Measurements from ENCODE around the gene FGGY.
"Not testable (repeated sequence)": the region's sequence is repeated elsewhere in the genome, so short reads cannot be mapped to it uniquely, and the experiment has no call there.

The FGGY gene

DNA sequence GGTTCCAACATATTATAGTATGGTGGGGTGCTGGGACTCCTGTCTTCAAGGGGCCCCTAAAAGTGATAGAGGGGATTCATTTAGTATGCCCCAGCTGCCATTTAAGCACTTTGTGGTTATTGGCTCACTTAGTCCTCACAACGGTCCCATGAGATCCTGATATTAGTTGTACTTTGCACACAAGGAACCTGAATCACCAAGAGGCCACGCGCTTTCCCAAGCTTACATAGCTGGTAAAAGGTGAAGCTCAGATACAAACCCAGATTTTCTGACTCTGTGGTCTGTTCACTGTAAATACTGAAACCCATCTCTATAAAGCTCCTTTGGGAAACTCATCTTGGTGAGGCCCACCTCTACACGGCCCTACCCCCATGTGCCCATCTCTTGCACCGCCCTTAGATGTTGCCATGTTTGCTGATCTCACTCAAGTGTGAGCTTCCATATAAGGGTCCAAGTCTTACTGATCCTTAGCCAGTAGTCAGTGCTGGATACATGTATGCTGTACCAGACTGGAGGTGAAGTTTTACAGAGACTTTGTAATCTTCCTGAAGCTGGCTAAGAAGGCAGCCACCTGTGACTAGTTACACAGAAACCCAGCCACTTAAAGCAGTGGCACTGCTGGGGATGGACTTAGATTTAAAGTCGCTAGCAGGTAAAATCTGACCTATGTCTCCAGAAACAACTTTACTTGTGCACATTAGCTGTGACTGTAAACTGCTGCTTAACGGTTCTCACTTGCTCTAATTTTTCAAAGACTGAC, 393.5 kb downstream of the FGGY start:
- DNase-seq, result no peak

DNA sequence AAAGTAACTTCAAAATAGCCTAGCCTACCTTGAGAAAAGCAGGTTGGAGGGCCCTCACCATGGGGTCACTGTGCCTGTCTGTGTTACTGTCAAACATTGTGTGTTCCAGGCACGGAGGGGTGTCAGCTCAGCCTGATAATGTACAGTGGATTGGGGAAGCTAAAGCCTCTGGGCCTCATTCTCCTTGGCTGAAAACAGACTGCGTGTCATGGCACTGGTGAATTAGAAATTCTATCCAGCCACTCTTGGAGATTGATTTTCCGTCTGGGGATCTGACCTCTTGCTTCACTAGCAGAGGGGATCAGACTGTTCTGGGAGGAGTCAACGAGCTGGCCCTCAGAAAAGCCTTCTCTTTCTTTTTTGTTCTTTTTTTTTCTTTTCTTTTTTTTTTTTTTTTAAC, 394.4 kb downstream of the FGGY start:
- DNase-seq, result no peak

DNA sequence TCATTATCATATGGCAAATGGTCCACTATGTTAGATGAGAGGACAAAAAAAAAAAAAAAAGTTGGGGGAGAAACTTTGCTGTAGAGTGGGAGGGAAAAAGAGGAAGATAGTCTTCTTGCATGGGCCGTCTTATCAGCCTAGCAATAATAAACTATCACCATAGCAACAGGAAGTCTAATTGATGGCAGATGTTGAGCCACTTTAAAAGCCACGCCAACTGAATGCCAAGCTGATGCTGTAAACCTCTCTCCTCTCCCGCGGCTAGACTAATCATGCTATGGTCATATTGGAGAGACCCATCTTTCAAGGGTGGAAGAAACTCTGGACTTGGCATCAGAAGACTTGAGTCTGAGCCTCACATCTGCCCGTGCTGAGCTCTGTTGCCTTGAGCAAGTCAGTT, 395.7 kb downstream of the FGGY start:
- DNase-seq, result no peak

DNA sequence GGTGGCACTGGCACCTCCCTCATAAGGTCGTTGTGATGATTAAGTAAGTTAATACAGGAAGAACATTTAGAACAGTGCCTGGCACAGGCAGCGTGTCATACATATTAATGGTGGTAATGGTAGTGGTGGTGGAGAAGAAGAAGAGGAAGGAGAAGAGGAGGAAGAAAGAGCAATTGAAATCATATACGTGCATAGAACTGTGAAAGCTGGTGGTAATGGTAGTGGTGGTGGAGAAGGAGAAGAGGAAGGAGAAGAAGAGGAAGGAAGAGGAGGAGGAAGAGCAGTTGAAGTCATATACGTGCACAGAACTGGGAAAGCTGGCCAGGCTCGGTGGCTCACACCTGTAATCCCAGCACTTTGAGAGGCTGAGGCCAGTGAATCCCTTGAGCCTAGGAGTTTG, 396.5 kb downstream of the FGGY start:
- DNase-seq, result no peak

DNA sequence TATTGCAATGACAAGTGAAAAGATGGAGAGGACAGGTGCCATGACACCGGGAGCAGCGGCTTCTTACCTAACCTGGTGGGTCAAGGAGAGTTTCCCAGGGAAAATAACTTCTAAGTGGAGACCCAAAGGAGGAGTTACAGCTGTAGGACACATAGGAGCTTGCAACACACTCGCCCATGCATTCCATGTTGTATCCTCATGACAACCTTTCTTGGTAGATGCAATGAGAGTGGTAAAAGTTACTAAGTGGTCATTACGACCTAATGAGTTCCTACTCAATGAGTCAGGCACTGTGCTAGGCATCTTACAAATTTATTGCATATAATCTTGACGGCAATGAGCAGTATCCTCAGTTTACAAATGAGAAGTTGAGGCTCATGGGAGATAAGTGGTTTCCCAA, 398.4 kb downstream of the FGGY start:
- DNase-seq, result no peak

DNA sequence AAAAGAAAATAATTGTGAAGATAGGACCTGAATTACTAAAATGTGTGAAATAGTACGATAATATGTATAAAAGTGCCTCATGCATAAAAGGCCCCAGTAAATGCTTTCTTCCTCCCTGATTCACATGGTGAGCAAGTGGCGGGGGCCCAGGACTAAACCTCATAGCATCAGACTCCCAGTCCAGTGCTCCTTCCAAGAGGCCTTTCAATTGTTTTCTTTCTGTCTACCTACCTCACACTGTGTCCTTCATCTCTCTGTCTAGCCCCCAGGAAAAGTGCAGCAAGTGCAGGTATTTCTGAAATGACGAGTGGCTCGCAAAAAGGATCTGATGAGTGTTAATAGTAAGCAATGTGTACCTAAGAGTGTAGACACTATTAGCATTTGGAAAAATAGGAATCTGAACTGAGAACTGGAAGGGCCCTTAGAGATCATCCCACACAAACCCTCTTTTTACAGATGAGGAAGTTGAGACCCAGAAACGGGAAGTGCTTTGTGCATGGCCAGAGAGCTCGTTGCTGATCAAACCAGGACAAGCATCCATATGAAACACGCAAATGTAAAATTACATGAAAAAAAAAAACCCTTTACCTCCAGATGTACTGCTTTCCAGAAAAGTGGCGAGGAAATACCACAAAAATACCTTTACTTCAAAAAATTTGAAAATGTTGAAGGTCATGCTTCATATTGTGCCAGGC, 399.7 kb downstream of the FGGY start:
- no peak for DNase-seq

DNA sequence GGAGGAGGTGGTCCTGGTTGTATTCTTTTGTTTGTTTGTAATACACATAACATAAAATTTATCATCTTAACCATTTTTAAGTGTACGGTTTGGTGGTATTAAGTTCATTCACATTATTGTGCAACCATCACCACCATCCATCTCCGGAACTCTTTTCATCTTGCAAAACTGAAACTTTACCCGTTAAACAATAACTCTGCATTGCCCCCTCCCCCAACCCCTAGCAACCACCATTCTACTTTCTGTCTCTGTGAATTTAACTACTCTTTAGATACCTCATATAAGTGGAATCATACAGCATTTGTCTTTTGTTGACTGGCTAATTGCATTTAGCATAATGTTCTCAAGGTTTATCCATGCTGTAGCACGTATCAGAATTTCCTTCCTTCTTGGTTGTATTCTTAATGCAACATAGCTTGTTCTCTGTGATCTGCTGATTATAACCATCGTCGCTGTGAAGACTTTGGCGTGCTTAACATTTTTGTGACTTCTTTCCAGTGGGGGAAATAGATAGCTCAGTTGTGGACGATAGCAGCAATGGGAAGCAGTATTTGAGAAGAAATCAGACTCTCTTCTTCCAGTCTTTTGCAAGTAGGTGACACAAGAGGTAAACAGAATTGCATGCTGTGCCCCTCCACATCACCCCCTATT, 400.4 kb downstream of the FGGY start:
- no peak for DNase-seq

DNA sequence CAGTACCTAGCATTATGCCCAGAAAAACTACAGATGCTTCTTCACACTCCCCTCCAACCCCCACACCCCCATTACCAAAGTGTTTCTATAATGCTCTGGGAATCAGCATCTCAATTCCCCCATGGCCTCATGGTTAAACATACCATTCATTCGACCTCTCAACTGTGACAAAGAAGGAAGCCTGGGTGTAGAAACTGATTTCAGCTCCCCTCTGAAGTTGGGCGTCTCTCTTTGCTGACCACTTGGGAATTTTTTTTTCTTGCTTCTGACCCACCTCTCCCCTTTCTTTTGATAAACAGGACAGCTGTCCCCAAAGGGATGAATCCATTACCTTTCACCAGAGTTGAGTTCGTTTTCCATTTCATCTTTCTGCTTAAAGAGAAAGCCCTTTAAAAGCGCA, 401.5 kb downstream of the FGGY start:
- no peak for DNase-seq

DNA sequence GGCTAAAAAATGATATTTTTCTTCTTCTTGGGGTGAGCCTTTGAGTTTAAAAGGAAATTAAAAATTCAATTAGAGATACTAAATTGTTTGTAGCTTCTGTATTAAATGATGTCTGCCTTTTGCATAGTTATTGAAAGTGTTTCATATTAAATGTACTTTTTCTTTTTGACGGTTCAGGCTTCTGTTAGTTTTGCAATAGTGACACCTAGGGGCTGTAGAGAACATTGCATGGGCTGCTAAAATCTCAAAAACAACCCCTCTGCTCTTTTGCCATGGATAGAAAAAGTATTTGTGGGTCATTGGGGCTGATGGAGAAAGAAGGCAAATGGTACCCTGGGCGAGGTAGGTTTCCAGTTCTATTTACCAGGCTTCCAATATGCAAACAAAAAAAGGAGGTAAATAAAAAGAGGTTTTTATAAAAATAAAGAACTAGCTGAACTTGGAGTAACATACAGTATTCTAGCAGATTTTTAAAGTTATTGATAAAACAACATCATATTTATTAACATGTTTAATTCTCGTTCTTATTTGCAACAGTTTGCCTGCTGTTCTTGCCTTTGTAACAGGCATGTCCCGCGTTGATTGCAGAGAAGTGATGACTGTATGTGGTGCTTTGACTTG, 402.4 kb downstream of the FGGY start:
- DNase-seq, result no peak

DNA sequence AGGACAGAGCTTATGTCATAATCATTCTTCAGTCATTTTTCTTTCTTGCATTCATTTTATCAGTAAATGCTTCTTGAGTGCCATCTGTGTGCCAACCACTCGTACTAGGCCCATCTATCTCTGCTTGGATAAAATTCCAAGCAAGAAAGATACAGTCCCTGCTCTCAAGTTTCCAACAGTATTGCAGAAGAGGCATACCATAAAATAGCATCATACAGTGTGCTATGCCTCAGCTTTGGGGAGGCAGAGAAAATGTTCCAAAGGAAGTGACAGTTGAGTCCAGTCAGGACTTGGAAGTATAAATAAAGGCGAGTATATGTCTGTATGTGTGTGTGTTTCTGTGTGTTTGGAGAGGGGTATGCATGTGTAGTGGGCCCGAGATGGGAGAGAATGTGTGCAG, 404.5 kb downstream of the FGGY start:
- DNase-seq, result no peak

DNA sequence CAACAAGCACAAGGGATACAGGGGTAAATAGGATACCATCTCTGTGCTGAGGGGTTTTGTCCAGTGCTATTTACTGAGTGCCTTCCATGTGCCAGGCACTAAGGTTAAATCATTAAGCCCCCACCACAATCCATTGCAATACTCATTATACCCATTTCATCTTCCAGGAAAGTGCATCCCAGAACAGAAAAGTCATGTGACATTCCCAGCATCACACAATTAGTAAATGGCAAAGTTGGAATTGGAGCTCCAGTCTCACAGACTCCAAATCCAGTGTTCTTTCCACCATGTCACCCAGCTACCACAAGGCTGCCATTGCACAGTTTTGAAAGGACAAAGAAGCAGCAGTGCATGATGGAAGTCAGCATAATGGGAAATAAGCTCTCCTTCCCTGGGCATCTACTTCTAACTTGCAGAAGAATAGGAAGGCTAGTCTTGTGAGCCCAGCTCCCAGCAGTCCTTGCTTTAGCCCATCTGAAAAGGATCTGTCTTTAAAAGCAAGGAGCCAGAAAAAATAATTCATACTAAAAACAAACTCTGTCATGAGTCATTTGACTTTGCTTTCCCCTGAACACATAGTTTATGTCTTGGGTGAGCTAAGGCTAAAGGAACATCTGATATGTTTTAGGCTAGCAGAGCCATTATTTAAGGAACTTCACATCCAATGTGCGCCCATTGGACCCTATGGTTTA, 406.5 kb downstream of the FGGY start:
- no peak for DNase-seq

DNA sequence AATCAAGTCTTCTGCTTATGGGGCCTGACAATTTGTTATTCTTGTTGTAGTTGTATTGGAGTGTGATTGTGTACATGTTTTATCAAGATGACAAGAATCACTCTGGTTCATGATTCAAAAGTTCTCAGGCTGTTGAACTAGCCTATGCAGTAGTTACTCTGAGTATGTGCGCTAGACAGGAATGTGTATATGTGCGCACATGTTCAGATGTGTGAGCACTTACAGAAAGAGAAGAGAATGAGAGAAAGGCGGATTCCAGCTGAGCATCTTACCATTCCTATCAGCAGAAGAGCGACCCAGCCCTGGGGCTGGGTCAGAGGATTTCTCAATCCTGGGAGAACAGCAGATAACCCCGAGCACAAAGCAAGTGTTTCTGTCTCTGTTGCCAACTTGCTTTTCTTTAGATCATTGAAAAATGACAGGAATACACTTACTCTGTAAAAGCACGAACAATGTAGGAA, 407.1 kb downstream of the FGGY start:
- no peak for DNase-seq

DNA sequence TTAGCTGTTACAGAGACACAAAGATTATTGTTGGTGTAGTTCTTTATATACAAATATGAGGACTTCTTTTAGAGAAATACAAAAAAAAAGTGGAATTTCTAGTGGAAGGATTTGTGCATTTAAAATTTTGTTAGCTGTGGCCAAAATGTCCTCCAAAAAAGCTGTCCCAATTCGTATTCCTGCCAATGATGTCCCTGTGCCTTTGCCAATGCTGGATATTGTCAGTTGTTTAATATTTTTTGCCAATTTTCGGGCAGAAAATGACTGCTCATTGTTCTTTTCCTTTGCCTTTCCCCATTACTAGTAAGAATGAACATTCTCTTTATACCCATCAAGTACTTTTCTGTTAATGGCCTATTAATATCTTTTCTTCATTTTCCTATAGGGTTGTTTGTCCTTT, 407.8 kb downstream of the FGGY start:
- no peak for DNase-seq

DNA sequence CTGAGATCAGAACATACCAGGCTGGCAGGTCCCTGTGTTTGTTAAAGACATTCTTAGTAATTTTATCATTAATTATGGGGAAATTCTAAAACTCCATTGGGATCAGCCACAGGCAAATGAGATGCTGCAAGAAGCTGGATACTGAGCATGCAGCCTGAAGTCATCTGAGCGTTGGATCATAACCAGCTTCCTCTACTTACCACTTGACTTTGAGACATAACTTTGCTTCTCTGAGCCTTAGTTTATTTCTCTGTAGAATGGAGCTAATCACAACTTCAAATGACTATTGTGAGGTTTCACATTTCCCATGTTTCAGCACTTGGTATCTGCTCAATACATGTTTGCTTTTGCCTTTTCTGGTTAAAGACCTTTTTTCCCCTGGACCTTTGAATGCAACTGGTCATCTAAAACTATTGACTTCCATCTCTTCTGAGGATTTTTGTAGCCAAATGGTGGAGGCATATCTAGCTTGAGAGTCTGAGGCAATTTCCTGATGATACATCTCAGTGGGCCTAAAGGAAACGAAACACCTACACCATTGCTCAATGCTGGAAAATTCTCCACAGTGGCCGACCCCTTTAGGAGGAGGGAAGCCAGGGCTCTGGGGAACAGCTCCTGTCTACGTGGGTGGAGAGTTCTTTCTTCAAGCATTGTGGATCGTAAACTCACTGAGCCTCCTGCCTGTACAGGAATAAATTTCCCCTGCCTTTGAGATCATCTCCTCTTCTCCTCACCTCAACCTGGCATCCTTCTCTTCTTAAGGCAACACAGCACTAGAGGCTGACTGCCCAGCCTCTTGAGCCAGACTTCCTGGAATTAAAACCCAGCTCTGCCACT, 408.8 kb downstream of the FGGY start:
- no peak for DNase-seq

DNA sequence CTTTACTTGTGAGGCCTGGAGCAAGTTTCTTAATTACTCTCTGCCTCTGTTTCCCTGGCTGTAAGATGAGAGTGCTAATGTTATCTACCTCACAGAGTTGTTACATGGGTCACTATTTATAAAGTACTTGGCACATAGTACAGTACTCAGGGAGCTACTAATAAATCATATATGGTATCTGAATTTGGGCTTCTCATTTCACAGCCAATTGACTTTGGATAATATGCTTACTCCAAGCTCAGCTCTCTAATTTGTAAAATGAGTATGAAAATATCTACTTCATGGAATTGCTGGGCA, 409.4 kb downstream of the FGGY start:
- no peak for DNase-seq

DNA sequence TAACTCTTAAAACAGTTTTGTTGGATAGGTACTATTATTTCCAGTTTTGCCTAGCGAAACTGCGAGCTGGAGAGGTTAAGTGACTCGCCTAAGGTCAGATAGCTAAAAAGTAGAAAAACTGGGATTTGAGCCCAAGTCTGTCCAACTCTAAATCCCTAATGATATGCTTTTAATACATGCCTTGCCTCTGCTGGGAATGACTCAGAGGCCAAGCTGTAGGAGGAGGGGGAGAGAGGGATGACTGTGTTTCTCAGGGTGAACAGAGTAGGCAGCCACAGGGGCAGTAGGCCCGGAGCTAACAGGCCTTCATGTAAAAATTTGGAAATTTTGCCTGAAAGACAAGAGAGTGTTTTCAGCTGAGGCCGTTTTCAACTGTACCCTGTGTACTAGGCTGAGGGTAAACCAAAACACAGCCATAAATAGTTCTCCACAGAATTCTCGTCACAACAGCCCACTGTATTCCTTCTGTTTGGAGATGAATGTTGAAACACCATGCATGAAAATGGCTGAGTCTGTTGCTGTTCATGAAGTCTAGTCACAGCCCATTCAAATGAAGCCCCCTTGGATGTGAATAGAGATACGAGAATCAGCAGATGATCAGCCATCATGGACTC, 410.4 kb downstream of the FGGY start:
- DNase-seq, result no peak

DNA sequence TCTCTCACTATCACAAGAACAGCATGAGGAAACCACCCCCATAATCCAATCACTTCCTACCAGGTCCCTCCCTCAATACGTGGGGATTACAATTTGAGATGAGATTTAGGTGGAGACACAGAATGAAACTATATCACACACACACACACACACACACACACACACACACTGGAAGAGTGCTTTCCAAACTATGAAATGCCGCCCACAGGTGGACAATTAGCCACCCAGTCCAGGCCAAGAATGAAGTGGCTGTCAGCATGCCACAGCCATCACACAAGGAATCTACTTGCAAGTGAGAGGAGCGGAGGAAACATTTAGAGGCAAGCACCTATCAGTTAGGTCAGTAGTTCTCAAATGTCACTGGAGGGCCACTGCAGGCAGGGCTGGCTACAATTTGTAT, 412.4 kb downstream of the FGGY start:
- DNase-seq, result no peak

DNA sequence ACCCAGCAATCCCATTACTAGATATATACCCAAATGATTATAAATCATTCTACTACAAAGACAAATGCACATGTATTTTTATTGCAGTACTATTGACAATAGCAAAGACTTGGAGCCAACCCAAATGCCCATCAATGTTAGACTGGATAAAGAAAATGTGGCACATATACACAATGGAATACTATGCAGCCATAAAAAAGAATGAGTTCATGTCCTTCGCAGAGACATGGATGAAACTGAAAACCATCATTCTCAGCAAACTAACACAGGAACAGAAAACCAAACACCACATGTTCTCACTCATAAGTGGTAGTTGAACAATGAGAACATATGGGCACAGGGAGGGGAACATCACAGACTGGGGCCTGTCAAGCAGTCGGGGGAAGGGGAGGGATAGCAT, 414.0 kb downstream of the FGGY start:
- not testable (repeated sequence) for DNase-seq

DNA sequence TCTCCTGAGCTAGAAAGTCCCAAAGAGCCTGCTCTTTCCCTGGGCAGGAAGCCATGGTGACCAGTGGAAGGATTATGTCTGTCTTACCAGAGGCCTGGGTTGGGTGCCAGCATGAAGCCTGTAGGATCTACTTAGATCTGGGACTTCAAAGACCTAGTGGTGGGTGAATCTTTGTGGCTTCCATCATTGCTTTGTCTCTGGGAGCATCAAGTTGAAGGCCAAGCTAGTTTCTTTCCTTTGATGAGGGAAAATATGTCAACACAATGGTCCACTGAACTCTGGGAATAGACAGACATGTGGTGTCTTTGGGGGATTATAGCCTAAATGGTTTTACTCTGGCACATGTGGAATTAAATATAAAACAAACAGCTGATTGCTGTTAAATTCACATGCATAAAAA, 417.3 kb downstream of the FGGY start:
- DNase-seq, result no peak

DNA sequence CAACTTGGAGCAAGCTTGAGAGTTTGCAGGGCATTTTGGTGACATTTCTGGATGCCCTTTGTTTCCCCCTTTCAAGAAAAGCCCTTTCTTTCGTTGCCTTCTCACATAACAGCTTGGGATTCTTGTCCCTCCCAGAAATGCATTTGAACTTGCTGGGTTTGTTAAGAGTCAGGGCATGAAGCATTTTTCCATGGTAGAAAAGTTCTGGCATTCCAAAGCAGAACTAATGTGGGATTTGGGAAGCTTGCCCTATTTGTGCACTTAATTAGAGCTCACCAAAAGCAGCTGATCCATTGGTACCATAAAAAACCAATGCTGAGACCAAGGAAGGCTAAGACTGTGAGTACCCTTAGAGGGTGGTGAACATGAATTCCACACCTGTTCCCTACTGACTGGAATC, 418.1 kb downstream of the FGGY start:
- DNase-seq, result no peak

DNA sequence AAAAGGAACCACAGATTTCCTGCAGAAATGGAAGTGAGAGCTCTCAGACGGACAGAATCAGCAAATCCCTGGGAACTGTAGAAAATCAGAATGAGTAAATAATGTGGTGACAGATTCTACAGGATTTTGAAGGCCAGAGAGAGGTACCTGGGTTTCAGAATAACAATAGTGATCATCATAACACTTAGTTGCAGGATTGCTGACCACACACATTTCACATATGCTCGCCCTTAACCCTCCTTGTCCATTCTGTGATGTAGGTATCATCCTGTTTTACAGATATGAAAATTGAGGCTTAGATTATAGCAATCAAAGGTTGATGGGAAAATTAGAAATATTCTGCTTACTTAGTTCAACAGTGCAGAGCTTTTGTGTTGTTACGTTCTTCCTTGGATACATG, 419.9 kb downstream of the FGGY start:
- DNase-seq, result no peak

Measured in NCI-H1436 treated with DMSO at 0.1 percent for 48 hours (cell line).